HepG2 (cell line): ENCODE data around the gene CADPS. TPM values are rescaled to one million over a fixed set of nuclear protein-coding genes. Genes with fewer than 3 reads are reported as not detected.

Experiments
- ATAC-seq: fragments of 200-7000 bp; cut with Tn5 transposase; 3 replicates; pipeline ENCODE4 v1.9.1; 2020; ENCODE audit warnings: mild to moderate bottlenecking, moderate library complexity
- BruUV-seq: library from RNA; stranded (reverse); fragments of 400-500 nt; replicated peaks from 2 replicates; lab custom pipeline; 2021; lab: Mats Ljungman, UMichigan
- CTCF ChIA-PET: fragments of 300-600 bp; formaldehyde crosslinking; extraction: SDS; loops from one replicate; lab custom pipeline; 2021; ENCODE audit warnings: low total read pairs, inconsistent platforms, low intra/inter-chr PET ratio; lab: Yijun Ruan, JAX
- POLR2A ChIA-PET: fragments of 350-600 bp; sonication (Branson Sonifier 250); formaldehyde crosslinking; loops from one replicate; lab custom pipeline; 2020; ENCODE audit warnings: antibody characterized with exemption, inconsistent platforms; lab: Yijun Ruan, JAX
- DNase-seq: peaks from one replicate; pipeline ENCODE4 v3.0.0-alpha.2; 2015; ENCODE audit warnings: low spot score
- FAIRE-seq: peaks from 3 replicates; lab custom pipeline; 2011; peaks lifted over from hg19 to GRCh38; lab: Jason Lieb, UNC
- H2AFZ ChIP-seq: one replicate; pipeline ENCODE4 v1.6.1; 2011; ENCODE audit warnings: low read length, inconsistent platforms
- H3K27ac ChIP-seq: fragments of 300-600 bp; 3 replicates; pipeline ENCODE4 v1.8.0; 2011; ENCODE audit warnings: mixed run types, mild to moderate bottlenecking, mixed read lengths, low read length, inconsistent platforms; ENCODE audit not compliant: insufficient read depth; ENCODE audit errors: extremely low read length
- H3K27me3 ChIP-seq, 2 experiments: fragments of 200-600 bp in 1 of 2; 2 replicates in 1 of 2; 3 replicates in 1 of 2; pipeline versions ENCODE4 v1.6.0 to v1.8.0; 2011; ENCODE audit warnings: low read length in 2 of 2, mild to moderate bottlenecking in 2 of 2, moderate library complexity in 2 of 2, inconsistent platforms in 1 of 2; ENCODE audit not compliant: insufficient read depth in 2 of 2, control insufficient read depth in 1 of 2
- H3K36me3 ChIP-seq, 2 experiments: fragments of 200-600 bp in 1 of 2; replicated peaks in 1 of 2; 2 replicates in 1 of 2; 3 replicates in 1 of 2; pipeline versions ENCODE4 v1.5.1 to v1.8.0; 2011; ENCODE audit warnings: low read length in 2 of 2, inconsistent platforms in 1 of 2; ENCODE audit not compliant: insufficient read depth in 2 of 2, control insufficient read depth in 1 of 2
- H3K4me1 ChIP-seq: 2 replicates; pipeline ENCODE4 v1.5.1; 2012; ENCODE audit warnings: low read length, inconsistent platforms; ENCODE audit not compliant: insufficient read depth
- H3K4me2 ChIP-seq: 2 replicates; pipeline ENCODE4 v1.6.0; 2011; ENCODE audit warnings: low read depth, low read length, inconsistent platforms
- H3K4me3 ChIP-seq, 3 experiments: fragments of 200-600 bp in 1 of 3; sonication (generic), shearing (Covaris generic) in 1 of 3; replicated peaks in 1 of 3; 2 replicates each; pipeline ENCODE4 v1.5.1; 2011 to 2016; ENCODE audit warnings: low read length in 3 of 3, inconsistent platforms in 2 of 3, low read depth in 2 of 3, mild to moderate bottlenecking in 2 of 3, control low read depth in 1 of 3, mixed read lengths in 1 of 3; ENCODE audit not compliant: insufficient read depth in 1 of 3
- H3K79me2 ChIP-seq: one replicate; pipeline ENCODE4 v1.6.1; 2011; ENCODE audit warnings: low read length, inconsistent platforms; ENCODE audit not compliant: insufficient read depth
- H3K9ac ChIP-seq: 2 replicates; pipeline ENCODE4 v1.6.0; 2011; ENCODE audit warnings: mild to moderate bottlenecking, low read depth, low read length, inconsistent platforms; ENCODE audit not compliant: insufficient read depth
- H3K9me3 ChIP-seq: 2 replicates; pipeline ENCODE4 v1.5.1; 2012; ENCODE audit warnings: mild to moderate bottlenecking, low read length
- H4K20me1 ChIP-seq: 2 replicates; pipeline ENCODE4 v1.6.0; 2011; ENCODE audit warnings: inconsistent platforms, mild to moderate bottlenecking, low read length, moderate library complexity; ENCODE audit not compliant: insufficient read depth
- BRD4 ChIP-seq: sonication (generic); formaldehyde crosslinking; IDR thresholded peaks from 2 replicates; pipeline ENCODE4 v1.4.0; 2020; ENCODE audit warnings: missing genetic modification reagents
- EZH2 ChIP-seq: conservative IDR thresholded peaks from 2 replicates; pipeline ENCODE4 v1.6.1; 2012; ENCODE audit warnings: mild to moderate bottlenecking, low read depth, low read length, moderate library complexity
- FOXA3 ChIP-seq: IDR thresholded peaks from 2 replicates; pipeline ENCODE4 v1.6.1; 2016; ENCODE audit warnings: missing genetic modification reagents, missing compliant biosample characterization
- ISL2 ChIP-seq: sonication (generic); formaldehyde crosslinking; IDR thresholded peaks from 2 replicates; pipeline ENCODE4 v1.5.0; 2020; ENCODE audit warnings: missing genetic modification reagents
- MATR3 ChIP-seq: sonication (generic); formaldehyde crosslinking; IDR thresholded peaks from 2 replicates; pipeline ENCODE4 v1.4.0; 2020; ENCODE audit warnings: missing genetic modification reagents
- NFIB ChIP-seq: sonication (generic); formaldehyde crosslinking; IDR thresholded peaks from 2 replicates; pipeline ENCODE4 v1.9.0; 2021; ENCODE audit warnings: missing genetic modification reagents, mild to moderate bottlenecking, borderline replicate concordance
- SNAPC2 ChIP-seq: sonication (generic); formaldehyde crosslinking; IDR thresholded peaks from 2 replicates; pipeline ENCODE4 v1.8.1; 2022; ENCODE audit warnings: mild to moderate bottlenecking, missing genetic modification reagents
- SP140L ChIP-seq: sonication (generic); formaldehyde crosslinking; IDR thresholded peaks from 2 replicates; pipeline ENCODE4 v1.4.0; 2020; ENCODE audit warnings: missing genetic modification reagents, borderline replicate concordance
- TAF1 ChIP-seq: sonication (generic); formaldehyde crosslinking; IDR thresholded peaks from 2 replicates; pipeline ENCODE4 v1.4.0; 2020; ENCODE audit warnings: missing genetic modification reagents
- U2AF2 ChIP-seq: fragments of 200-400 bp; formaldehyde crosslinking; IDR thresholded peaks from 2 replicates; pipeline ENCODE4 v1.6.1; 2017; ENCODE audit warnings: low read depth, mild to moderate bottlenecking, low read length
- ZNF24 ChIP-seq: fragments of 450-650 bp; IDR thresholded peaks from 2 replicates; pipeline ENCODE4 v1.6.1; 2017; ENCODE audit warnings: antibody characterized with exemption, mild to moderate bottlenecking
- WGBS: methylation state at CpG from one replicate; pipeline ENCODE4 v1.1.6; 2017; ENCODE audit warnings: low lambda C conversion rate; 5-methylcytosine and 5-hydroxymethylcytosine counted together
- in situ Hi-C: cut with HindIII; loops from 2 replicates; pipeline ENCODE4 v1.10.0; 2017; ENCODE audit warnings: low pct_unique_long_range_greater_than_20kb; ENCODE audit not compliant: extremely low pct_ligation_motif_present
- intact Hi-C: fragments of 100-400 bp; cut with micrococcal nuclease; formaldehyde crosslinking; loops from one replicate; pipeline ENCODE4 v1.10.0; 2022; ENCODE audit not compliant: unreplicated experiment
- polyA plus RNA-seq, 8 experiments: library from polyadenylated mRNA; depleted of rRNA in 3 of 8; stranded (reverse) in 7 of 8; unstranded in 1 of 8; fragments of >200 nt; fragmentation: Illumina TruSeq in 4 of 8; extraction: Trizol in 4 of 8; gene quantifications; 2 replicates each; pipeline versions ENCODE4 v1.2.1 to v1.2.3, GENCODE V29; 2011 to 2016; ENCODE audit warnings: low read depth in 4 of 8, missing spikeins in 1 of 8, mixed read lengths in 1 of 8; ENCODE audit not compliant: insufficient read depth in 1 of 8
- total RNA-seq, 5 experiments: library from RNA; depleted of rRNA; stranded (reverse); fragments of >200 nt; fragmentation: Illumina TruSeq; extraction: Trizol; gene quantifications; 2 replicates each; pipeline ENCODE4 v1.2.3, GENCODE V29; 2016; ENCODE audit warnings: low read depth in 1 of 5
- TF ChIP-seq, protein P1 (sequence below): sonication (generic); formaldehyde crosslinking; IDR thresholded peaks from 2 replicates; pipeline ENCODE4 v1.5.0; 2020; ENCODE audit warnings: mild to moderate bottlenecking, missing genetic modification reagents, moderate library complexity

The CADPS gene
- total and polyA plus RNA-seq, 2 of the 13 experiments (the other 11 are each of a cell fraction or from before 2014, with no cell fraction given), result not detected

DNA sequence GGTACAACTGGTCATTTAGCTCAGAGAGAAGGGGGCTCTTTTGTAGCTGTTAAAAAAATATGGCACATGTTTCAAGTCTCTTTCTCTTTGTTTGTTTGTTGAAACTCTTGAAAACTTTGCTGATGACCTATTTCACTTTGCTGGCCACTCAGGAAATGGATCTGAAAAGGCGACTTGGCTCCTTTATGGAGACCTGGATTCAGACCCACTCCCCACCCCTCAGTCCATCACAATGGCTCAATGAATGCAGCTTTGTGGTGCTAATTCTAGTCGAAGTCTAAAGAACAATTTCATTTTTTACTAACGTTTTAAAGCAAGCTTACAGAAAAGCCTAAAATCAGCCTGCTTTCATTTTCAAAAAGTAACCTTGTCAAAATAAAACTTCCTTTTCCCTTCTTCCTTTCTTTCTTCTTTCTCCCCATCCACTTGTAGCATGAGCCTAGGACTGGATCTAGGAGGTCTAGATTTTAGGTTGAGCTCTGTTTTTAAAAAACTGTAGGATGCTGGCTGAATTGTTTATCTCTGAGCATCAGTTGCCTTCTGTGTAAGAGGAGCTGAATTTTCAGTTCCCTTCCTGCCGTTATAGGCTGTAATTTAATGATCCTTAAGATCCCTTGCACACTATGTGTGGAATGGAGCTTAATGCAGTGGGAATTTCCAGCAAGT, 336.4 kb downstream of the CADPS start (continued):
- TF ChIP-seq, protein P1, sequence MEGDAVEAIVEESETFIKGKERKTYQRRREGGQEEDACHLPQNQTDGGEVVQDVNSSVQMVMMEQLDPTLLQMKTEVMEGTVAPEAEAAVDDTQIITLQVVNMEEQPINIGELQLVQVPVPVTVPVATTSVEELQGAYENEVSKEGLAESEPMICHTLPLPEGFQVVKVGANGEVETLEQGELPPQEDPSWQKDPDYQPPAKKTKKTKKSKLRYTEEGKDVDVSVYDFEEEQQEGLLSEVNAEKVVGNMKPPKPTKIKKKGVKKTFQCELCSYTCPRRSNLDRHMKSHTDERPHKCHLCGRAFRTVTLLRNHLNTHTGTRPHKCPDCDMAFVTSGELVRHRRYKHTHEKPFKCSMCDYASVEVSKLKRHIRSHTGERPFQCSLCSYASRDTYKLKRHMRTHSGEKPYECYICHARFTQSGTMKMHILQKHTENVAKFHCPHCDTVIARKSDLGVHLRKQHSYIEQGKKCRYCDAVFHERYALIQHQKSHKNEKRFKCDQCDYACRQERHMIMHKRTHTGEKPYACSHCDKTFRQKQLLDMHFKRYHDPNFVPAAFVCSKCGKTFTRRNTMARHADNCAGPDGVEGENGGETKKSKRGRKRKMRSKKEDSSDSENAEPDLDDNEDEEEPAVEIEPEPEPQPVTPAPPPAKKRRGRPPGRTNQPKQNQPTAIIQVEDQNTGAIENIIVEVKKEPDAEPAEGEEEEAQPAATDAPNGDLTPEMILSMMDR (CRISPR knock-in tag), result no peak
- TF ChIP-seq MATR3 (CRISPR knock-in tag), result no peak

DNA sequence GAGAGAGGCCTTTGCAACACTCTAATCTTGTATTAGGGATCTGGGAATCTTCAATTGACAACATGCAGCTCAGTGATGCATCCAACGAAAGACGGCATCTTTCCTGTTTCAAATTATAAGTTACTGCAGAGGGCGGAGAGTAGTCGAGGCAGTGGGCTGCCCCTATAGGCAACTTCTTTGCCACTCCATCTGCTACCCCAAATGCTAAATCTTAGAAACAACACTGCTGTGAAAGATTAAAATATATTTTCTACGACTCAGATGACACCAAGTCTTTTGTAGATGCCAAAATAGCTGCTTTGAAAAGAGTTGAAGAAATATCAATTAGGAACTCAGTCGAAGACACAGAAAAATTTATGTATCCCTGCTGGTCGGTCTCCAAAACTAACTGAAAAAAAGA, 340.9 kb downstream of the CADPS start:
- Histone ChIP-seq H2AFZ (no peak overlapping the region), H3K4me2 (no peak overlapping the region), H3K9me3 (no peaks in the 10 kb centered on the region), H3K79me2 (no peaks in the 10 kb centered on the region), H3K4me3 (no peak overlapping the region), H3K9ac (no peak overlapping the region), H3K36me3 (no peaks in the 10 kb centered on the region), H3K27me3 (peaks cover 1 to 20% of the 10 kb centered on the region in 2 experiments; a peak in 3 of 5 replicates), H3K4me1 (no peaks in the 10 kb centered on the region), H4K20me1 (no peaks in the 10 kb centered on the region), H3K27ac (no peak overlapping the region)
- ChIA-PET POLR2A (no interaction called here), CTCF (no interaction called here)
- DNase-seq (no peak), FAIRE-seq (no peak), ATAC-seq (no peak)
- BruUV-seq, result no TSS peak
- in situ Hi-C loops, result no loop called here
- no peak for TF ChIP-seq SNAPC2 (CRISPR knock-in tag)
- 36% methylated on average over 7 of the region's 7 CpGs for WGBS
- intact Hi-C loops, result no loop called here

DNA sequence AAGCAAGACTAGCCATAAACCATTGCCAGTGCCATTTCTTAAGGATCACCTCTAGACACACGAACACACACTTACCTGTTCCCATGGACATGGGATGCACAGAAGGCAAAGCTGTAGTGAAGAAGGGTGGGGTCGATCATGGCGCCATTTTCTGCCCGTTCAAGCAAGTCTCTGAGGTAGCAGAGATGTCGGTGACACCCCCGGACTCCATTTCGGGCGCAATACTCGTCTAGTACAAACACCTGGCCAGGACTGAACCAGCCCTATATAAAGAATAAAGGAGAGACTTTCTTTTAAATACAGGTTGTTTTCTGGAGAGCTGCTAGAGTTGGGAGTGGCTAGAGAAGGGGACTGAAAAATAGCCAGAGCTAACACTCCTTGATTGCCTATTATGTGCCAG, 342.4 kb downstream of the CADPS start:
- Histone ChIP-seq H3K4me2 (no peak overlapping the region), H3K79me2 (no peaks in the 10 kb centered on the region), H3K27me3 (peaks cover 1 to 7% of the 10 kb centered on the region in 2 experiments; a peak in 2 of 5 replicates), H3K9ac (no peak overlapping the region), H4K20me1 (no peaks in the 10 kb centered on the region), H3K4me1 (no peaks in the 10 kb centered on the region), H3K4me3 (no peak overlapping the region), H3K27ac (no peak overlapping the region), H3K9me3 (no peaks in the 10 kb centered on the region), H3K36me3 (no peaks in the 10 kb centered on the region), H2AFZ (no peak overlapping the region)
- WGBS, result 52% methylated on average over 6 of the region's 9 CpGs
- no TSS peak for BruUV-seq
- TF ChIP-seq U2AF2, result no peak
- TF ChIP-seq ZNF24, result no peak
- no peak for TF ChIP-seq SP140L (CRISPR knock-in tag)
- no peak for TF ChIP-seq NFIB (CRISPR knock-in tag)
- no peak for TF ChIP-seq TAF1 (CRISPR knock-in tag)
- no peak for TF ChIP-seq BRD4 (CRISPR knock-in tag)
- no peak for TF ChIP-seq FOXA3
- TF ChIP-seq ISL2 (CRISPR knock-in tag), result no peak
- no peak for TF ChIP-seq EZH2
- no peak for DNase-seq
- ChIA-PET POLR2A (no interaction called here), CTCF (no interaction called here)
- ATAC-seq, result no peak
- intact Hi-C loops (no loop called here), in situ Hi-C loops (no loop called here)
- no peak for FAIRE-seq
